Liver (tissue), 9 donors: ENCODE data around the gene RAB5IF. TPM values are rescaled to one million over a fixed set of nuclear protein-coding genes. Genes with fewer than 3 reads are reported as not detected.

Experiments
- DNase-seq: peaks from one replicate; pipeline ENCODE4 v3.0.0-alpha.2; 2017; ENCODE audit warnings: low spot score
- H3K27ac ChIP-seq, 2 donors: one replicate each; pipeline ENCODE4 v1.7.0; 2013; ENCODE audit warnings: inconsistent platforms in 2 of 2, low read length in 2 of 2, control low read depth in 1 of 2, low read depth in 1 of 2, mild to moderate bottlenecking in 1 of 2
- H3K27me3 ChIP-seq, 4 donors: one replicate each; pipeline versions ENCODE4 v1.6.1 to v1.7.0; 2013; ENCODE audit warnings: low read length in 3 of 4, inconsistent platforms in 1 of 4, mild to moderate bottlenecking in 1 of 4, moderate library complexity in 1 of 4; ENCODE audit not compliant: control insufficient read depth in 4 of 4, insufficient read depth in 4 of 4
- H3K36me3 ChIP-seq, 4 donors: one replicate each; pipeline versions ENCODE4 v1.6.1 to v1.7.0; 2013; ENCODE audit warnings: low read length in 3 of 4, mild to moderate bottlenecking in 3 of 4, low read depth in 1 of 4, moderate library complexity in 1 of 4; ENCODE audit not compliant: control insufficient read depth in 4 of 4, insufficient read depth in 3 of 4
- H3K4me1 ChIP-seq, 4 donors: one replicate each; pipeline versions ENCODE4 v1.6.1 to v1.7.0; 2013; ENCODE audit warnings: low read length in 3 of 4, mild to moderate bottlenecking in 3 of 4, moderate library complexity in 1 of 4; ENCODE audit not compliant: control insufficient read depth in 4 of 4, insufficient read depth in 4 of 4
- H3K4me3 ChIP-seq, 3 donors: one replicate each; pipeline versions ENCODE4 v1.6.1 to v1.7.0; 2013; ENCODE audit warnings: low read length in 3 of 3, control low read depth in 1 of 3, low read depth in 1 of 3, mild to moderate bottlenecking in 1 of 3
- H3K9ac ChIP-seq, 2 donors: one replicate each; pipeline ENCODE4 v1.7.0; 2013; ENCODE audit warnings: low read length in 2 of 2, mild to moderate bottlenecking in 2 of 2, moderate library complexity in 2 of 2, control low read depth in 1 of 2, low read depth in 1 of 2
- H3K9me3 ChIP-seq, 4 donors: one replicate each; pipeline versions ENCODE4 v1.6.1 to v1.7.0; 2013; ENCODE audit warnings: low read length in 3 of 4; ENCODE audit not compliant: control insufficient read depth in 4 of 4
- FOXA1 ChIP-seq: IDR thresholded peaks from 2 replicates; pipeline ENCODE4 v1.6.1; 2016; ENCODE audit warnings: antibody characterized with exemption
- GABPA ChIP-seq, 2 donors: IDR thresholded peaks in 1 of 2; conservative IDR thresholded peaks in 1 of 2; 2 replicates each; pipeline ENCODE4 v1.6.1; 2016; ENCODE audit warnings: antibody characterized with exemption in 2 of 2, mild to moderate bottlenecking in 1 of 2, moderate library complexity in 1 of 2
- HNF4A ChIP-seq, 2 donors: conservative IDR thresholded peaks; 2 replicates each; pipeline ENCODE4 v1.6.1; 2016; ENCODE audit warnings: antibody characterized with exemption in 2 of 2, mild to moderate bottlenecking in 2 of 2
- NR2F2 ChIP-seq: IDR thresholded peaks from 2 replicates; pipeline ENCODE4 v1.6.1; 2016; ENCODE audit warnings: antibody characterized with exemption
- RAD21 ChIP-seq, 2 donors: IDR thresholded peaks; 2 replicates each; pipeline ENCODE4 v1.6.1; 2016; ENCODE audit warnings: antibody characterized with exemption in 2 of 2, mild to moderate bottlenecking in 2 of 2
- RXRA ChIP-seq, 2 donors: IDR thresholded peaks; 2 replicates each; pipeline ENCODE4 v1.6.1; 2017 to 2018; ENCODE audit warnings: antibody characterized with exemption in 2 of 2, mild to moderate bottlenecking in 1 of 2
- SP1 ChIP-seq: IDR thresholded peaks from 2 replicates; pipeline ENCODE4 v1.6.1; 2018; ENCODE audit warnings: antibody characterized with exemption, mild to moderate bottlenecking
- TAF1 ChIP-seq: conservative IDR thresholded peaks from 2 replicates; pipeline ENCODE4 v1.6.1; 2016; ENCODE audit warnings: antibody characterized with exemption, mild to moderate bottlenecking
- YY1 ChIP-seq: IDR thresholded peaks from 2 replicates; pipeline ENCODE4 v1.6.1; 2016; ENCODE audit warnings: antibody characterized with exemption, mild to moderate bottlenecking
- WGBS: extraction: QIAGEN DNeasy Blood & Tissue Kit; methylation state at CpG from one replicate; pipeline ENCODE4 v1.1.7; 2013; 5-methylcytosine and 5-hydroxymethylcytosine counted together
- polyA plus RNA-seq, 2 donors: library from polyadenylated mRNA; stranded (reverse) in 1 of 2; unstranded in 1 of 2; fragments of 200-250 nt in 1 of 2; fragments of >200 nt in 1 of 2; fragmentation: Nextera tagmentation in 1 of 2; extraction: Ambion mirVana in 1 of 2; gene quantifications; one replicate each; pipeline versions ENCODE4 v1.2.1 to v1.2.3, GENCODE V29; 2013 to 2015
- total RNA-seq, 2 donors: library from RNA; depleted of rRNA; stranded (reverse); fragments of >200 nt; gene quantifications; one replicate each; pipeline ENCODE4 v1.2.3, GENCODE V29; 2014
- TF ChIP-seq, protein P1 (sequence below): IDR thresholded peaks from 2 replicates; pipeline ENCODE4 v1.6.1; 2016; ENCODE audit warnings: antibody characterized with exemption
- TF ChIP-seq, protein P2 (sequence below): IDR thresholded peaks from 2 replicates; pipeline ENCODE4 v1.6.1; 2016; ENCODE audit warnings: antibody characterized with exemption, mild to moderate bottlenecking
- TF ChIP-seq, protein P3 (sequence below): IDR thresholded peaks from 2 replicates; pipeline ENCODE4 v1.6.1; 2016; ENCODE audit warnings: antibody characterized with exemption
- TF ChIP-seq, protein P4 (sequence below): fragments of 150-350 bp; IDR thresholded peaks from 2 replicates; pipeline ENCODE4 v1.5.1; 2017; ENCODE audit warnings: improper control_type of control experiment, low read depth, low read length; ENCODE audit not compliant: missing input control
- donor health status: healthy.
- donor health status: healthy.
- donor health status: healthy.
- donor health status: healthy.
- donor health status: healthy.

RAB5IF gene
- total and polyA plus RNA-seq, 4 donors = 58.9 to 170 (median 125) TPM

DNA sequence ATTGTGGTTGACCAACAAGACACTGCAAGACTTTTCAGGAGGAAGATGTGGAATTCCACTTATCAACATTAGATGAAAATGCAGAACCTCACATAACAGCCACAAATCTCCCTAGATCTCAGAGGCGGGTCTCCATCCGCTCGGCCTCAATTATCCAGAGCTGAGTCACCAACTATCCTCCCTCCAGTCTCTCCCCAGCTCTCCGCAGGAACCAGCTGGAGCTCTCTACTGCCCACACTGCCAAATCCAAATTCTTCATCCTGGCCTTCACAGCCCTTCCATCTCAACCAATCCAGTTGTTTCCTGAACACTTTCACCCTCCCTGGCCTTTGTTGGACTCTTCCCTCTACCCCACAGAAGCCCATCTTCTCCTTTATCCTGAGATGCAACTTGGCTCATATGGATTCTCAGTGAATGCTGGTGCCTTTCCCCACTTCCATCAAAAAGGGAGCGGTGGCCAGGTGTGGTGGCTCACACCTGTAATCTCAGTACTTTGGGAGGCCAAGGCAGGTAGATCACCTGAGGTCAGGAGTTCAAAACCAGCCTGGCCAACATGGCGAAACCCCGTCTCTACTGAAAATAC lies 35.6 kb upstream of the RAB5IF start:
- 89% methylated on average over 7 of the region's 7 CpGs for WGBS
- no peak overlapping the region for H3K4me3 ChIP-seq
- peaks cover 0 to 14% (median 5%) of the 10 kb centered on the region in 4 donors for H3K4me1 ChIP-seq
- no peak overlapping the region for H3K9ac ChIP-seq
- H3K27me3 ChIP-seq = no peaks in the 10 kb centered on the region
- H3K9me3 ChIP-seq = no peaks in the 10 kb centered on the region
- H3K36me3 ChIP-seq = no peaks in the 10 kb centered on the region
- no peak overlapping the region for H3K27ac ChIP-seq
- TF ChIP-seq, protein P1, sequence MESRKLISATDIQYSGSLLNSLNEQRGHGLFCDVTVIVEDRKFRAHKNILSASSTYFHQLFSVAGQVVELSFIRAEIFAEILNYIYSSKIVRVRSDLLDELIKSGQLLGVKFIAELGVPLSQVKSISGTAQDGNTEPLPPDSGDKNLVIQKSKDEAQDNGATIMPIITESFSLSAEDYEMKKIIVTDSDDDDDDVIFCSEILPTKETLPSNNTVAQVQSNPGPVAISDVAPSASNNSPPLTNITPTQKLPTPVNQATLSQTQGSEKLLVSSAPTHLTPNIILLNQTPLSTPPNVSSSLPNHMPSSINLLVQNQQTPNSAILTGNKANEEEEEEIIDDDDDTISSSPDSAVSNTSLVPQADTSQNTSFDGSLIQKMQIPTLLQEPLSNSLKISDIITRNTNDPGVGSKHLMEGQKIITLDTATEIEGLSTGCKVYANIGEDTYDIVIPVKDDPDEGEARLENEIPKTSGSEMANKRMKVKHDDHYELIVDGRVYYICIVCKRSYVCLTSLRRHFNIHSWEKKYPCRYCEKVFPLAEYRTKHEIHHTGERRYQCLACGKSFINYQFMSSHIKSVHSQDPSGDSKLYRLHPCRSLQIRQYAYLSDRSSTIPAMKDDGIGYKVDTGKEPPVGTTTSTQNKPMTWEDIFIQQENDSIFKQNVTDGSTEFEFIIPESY = no peak
- TF ChIP-seq YY1 = no peak
- TF ChIP-seq RAD21 (IDR thresholded peaks at IDR 0.05) = no peak
- TF ChIP-seq, protein P2, sequence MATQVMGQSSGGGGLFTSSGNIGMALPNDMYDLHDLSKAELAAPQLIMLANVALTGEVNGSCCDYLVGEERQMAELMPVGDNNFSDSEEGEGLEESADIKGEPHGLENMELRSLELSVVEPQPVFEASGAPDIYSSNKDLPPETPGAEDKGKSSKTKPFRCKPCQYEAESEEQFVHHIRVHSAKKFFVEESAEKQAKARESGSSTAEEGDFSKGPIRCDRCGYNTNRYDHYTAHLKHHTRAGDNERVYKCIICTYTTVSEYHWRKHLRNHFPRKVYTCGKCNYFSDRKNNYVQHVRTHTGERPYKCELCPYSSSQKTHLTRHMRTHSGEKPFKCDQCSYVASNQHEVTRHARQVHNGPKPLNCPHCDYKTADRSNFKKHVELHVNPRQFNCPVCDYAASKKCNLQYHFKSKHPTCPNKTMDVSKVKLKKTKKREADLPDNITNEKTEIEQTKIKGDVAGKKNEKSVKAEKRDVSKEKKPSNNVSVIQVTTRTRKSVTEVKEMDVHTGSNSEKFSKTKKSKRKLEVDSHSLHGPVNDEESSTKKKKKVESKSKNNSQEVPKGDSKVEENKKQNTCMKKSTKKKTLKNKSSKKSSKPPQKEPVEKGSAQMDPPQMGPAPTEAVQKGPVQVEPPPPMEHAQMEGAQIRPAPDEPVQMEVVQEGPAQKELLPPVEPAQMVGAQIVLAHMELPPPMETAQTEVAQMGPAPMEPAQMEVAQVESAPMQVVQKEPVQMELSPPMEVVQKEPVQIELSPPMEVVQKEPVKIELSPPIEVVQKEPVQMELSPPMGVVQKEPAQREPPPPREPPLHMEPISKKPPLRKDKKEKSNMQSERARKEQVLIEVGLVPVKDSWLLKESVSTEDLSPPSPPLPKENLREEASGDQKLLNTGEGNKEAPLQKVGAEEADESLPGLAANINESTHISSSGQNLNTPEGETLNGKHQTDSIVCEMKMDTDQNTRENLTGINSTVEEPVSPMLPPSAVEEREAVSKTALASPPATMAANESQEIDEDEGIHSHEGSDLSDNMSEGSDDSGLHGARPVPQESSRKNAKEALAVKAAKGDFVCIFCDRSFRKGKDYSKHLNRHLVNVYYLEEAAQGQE = no peak
- TF ChIP-seq HNF4A (conservative IDR thresholded peaks at IDR 0.05) = no peak
- no peak for TF ChIP-seq FOXA1
- TF ChIP-seq SP1 = no peak
- DNase-seq = no peak

DNA sequence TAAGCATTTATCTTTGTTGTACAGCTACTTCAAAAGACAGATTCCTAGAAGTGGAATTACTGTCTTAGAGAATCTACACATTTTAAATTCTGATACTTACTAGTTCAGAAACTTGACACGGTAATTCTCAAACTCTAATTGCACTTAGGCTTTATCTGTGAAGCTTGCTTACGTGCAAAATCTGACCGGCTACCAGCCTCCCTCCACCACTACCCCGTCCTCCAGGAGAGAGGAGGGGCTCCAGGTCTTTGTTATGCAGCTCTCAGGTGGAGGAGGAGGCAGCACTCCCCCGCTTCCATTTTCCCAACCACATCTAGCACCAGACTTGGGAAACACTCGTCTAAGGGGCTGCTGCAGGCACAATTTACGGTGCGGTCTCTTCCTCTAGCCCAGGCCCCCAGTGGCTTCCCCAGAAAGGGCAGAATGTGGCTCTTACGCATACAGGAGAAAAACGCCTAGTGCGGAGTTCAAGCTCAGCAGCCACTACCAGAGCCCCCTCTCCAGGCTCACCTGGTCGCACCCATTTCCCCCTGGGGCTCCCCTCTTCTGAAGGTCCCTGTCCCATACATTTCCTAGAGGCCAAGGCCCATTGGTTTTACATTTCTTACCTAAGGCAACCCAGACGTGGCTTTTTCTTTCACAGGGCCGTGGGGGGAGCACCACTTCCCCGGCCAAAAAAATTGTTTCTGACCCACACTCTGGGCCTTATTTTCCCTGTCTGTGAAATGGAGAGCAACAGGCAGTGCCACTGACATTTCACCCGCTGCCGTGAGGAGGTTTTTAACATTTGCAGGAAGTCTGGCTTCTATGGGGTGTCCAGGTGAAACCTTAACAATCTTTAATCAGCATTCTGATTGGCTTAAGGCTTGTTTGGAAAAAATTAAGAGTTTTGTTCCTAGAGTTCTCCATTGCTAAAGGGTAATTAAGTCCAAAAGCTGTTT lies 33.7 kb upstream of the RAB5IF start:
- H3K27me3 ChIP-seq = no peaks in the 10 kb centered on the region
- DNase-seq = peak; percentile 37
- peaks cover 6 to 24% (median 14%) of the 10 kb centered on the region in 4 donors for H3K4me1 ChIP-seq
- H3K9ac ChIP-seq = peak overlapping the region in 1 of 2 donors; percentile 65
- H3K4me3 ChIP-seq = no peak overlapping the region
- 83% methylated on average over 17 of the region's 17 CpGs for WGBS
- H3K36me3 ChIP-seq = no peaks in the 10 kb centered on the region
- H3K9me3 ChIP-seq = no peaks in the 10 kb centered on the region
- H3K27ac ChIP-seq = peak overlapping the region; percentile 89 to 98
- TF ChIP-seq, protein P3, sequence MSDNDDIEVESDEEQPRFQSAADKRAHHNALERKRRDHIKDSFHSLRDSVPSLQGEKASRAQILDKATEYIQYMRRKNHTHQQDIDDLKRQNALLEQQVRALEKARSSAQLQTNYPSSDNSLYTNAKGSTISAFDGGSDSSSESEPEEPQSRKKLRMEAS = no peak
- TF ChIP-seq SP1 (no peak), TAF1 (no peak), YY1 (no peak), NR2F2 (no peak), GABPA (IDR thresholded peaks at IDR 0.05 in 1 of 2, conservative IDR thresholded peaks at IDR 0.05 in 1 of 2) (no peak), RXRA (IDR thresholded peaks at IDR 0.05) (no peak)
- TF ChIP-seq, protein P4, sequence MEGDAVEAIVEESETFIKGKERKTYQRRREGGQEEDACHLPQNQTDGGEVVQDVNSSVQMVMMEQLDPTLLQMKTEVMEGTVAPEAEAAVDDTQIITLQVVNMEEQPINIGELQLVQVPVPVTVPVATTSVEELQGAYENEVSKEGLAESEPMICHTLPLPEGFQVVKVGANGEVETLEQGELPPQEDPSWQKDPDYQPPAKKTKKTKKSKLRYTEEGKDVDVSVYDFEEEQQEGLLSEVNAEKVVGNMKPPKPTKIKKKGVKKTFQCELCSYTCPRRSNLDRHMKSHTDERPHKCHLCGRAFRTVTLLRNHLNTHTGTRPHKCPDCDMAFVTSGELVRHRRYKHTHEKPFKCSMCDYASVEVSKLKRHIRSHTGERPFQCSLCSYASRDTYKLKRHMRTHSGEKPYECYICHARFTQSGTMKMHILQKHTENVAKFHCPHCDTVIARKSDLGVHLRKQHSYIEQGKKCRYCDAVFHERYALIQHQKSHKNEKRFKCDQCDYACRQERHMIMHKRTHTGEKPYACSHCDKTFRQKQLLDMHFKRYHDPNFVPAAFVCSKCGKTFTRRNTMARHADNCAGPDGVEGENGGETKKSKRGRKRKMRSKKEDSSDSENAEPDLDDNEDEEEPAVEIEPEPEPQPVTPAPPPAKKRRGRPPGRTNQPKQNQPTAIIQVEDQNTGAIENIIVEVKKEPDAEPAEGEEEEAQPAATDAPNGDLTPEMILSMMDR = no peak
